ENCODE measurements around the gene PCMTD2. TPM values are rescaled to one million over a fixed set of nuclear protein-coding genes. Genes with fewer than 3 reads are reported as not detected.

PCMTD2 gene
- total RNA-seq, 1 donor from 2014 or later: 94.6 TPM

GRCh38 chr20:64276817-64277216 lies 21.3 kb downstream of the PCMTD2 start:
- DNase-seq (ENCODE audit: extremely low spot score, unreplicated experiment): no peak
- TF ChIP-seq, protein P1, sequence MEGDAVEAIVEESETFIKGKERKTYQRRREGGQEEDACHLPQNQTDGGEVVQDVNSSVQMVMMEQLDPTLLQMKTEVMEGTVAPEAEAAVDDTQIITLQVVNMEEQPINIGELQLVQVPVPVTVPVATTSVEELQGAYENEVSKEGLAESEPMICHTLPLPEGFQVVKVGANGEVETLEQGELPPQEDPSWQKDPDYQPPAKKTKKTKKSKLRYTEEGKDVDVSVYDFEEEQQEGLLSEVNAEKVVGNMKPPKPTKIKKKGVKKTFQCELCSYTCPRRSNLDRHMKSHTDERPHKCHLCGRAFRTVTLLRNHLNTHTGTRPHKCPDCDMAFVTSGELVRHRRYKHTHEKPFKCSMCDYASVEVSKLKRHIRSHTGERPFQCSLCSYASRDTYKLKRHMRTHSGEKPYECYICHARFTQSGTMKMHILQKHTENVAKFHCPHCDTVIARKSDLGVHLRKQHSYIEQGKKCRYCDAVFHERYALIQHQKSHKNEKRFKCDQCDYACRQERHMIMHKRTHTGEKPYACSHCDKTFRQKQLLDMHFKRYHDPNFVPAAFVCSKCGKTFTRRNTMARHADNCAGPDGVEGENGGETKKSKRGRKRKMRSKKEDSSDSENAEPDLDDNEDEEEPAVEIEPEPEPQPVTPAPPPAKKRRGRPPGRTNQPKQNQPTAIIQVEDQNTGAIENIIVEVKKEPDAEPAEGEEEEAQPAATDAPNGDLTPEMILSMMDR (IDR thresholded peaks at IDR 0.05): no peak
- no peak overlapping the region for H3K27ac Mint-ChIP-seq (ENCODE audit: unreplicated experiment)
- peaks cover 2% of the 10 kb centered on the region for H3K27me3 Mint-ChIP-seq (ENCODE audit: unreplicated experiment)
- no peaks in the 10 kb centered on the region for H3K4me1 Mint-ChIP-seq (ENCODE audit: unreplicated experiment)
- H3K9me3 Mint-ChIP-seq (ENCODE audit: unreplicated experiment): no peaks in the 10 kb centered on the region
- H3K36me3 Mint-ChIP-seq (ENCODE audit: unreplicated experiment): peaks cover 23% of the 10 kb centered on the region
- no peak overlapping the region for H3K4me3 Mint-ChIP-seq (ENCODE audit: unreplicated experiment)

DNA sequence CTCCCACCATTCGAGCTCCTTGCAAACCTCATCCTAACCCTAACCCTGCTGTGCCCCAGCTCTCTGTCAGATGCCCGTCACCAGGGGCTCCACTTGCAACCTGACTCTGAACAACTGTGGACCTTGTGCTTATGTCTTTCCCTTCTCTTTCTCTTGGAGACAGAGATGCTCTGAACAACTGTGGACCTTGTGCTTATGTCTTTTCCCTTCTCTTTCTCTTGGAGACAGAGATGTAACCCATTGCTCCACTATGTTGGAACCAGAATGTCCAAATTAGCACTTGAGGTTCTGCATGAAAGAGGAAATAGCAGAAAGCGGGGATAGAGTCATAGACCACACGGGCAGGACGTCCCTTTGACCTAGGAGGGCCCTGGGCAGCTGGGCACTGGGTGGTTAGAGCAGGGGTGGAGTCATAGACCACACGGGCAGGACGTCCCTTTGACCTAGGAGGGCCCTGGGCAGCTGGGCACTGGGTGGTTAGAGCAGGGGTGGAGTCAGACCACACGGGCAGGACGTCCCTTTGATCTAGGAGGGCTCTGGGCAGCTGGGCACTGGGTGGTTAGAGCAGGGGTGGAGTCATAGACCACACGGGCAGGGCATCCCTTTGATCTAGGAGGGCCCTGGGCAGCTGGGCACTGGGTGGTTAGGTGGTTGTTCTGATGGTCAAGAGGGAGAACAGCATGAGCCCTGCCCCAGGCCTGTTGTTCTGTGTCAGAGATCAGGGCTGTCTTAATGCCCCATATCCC lies 22.2 kb downstream of the PCMTD2 start:
- Mint-ChIP-seq H3K27ac (ENCODE audit: unreplicated experiment) (no peak overlapping the region), H3K9me3 (ENCODE audit: unreplicated experiment) (no peaks in the 10 kb centered on the region), H3K4me1 (ENCODE audit: unreplicated experiment) (no peaks in the 10 kb centered on the region), H3K27me3 (ENCODE audit: unreplicated experiment) (peaks cover 10% of the 10 kb centered on the region), H3K36me3 (ENCODE audit: unreplicated experiment) (peaks cover 20% of the 10 kb centered on the region), H3K4me3 (ENCODE audit: unreplicated experiment) (no peak overlapping the region)
- DNase-seq (ENCODE audit: extremely low spot score, unreplicated experiment): no peak
- TF ChIP-seq, protein P1 (IDR thresholded peaks at IDR 0.05): no peak

- peaks cover 15% of the 10 kb centered on the region for H3K27me3 Mint-ChIP-seq (ENCODE audit: unreplicated experiment)
- no peaks in the 10 kb centered on the region for H3K4me1 Mint-ChIP-seq (ENCODE audit: unreplicated experiment)
- DNase-seq (ENCODE audit: extremely low spot score, unreplicated experiment): no peak
- no peak overlapping the region for H3K27ac Mint-ChIP-seq (ENCODE audit: unreplicated experiment)
- TF ChIP-seq, protein P1 (IDR thresholded peaks at IDR 0.05): no peak
- peaks cover 16% of the 10 kb centered on the region for H3K36me3 Mint-ChIP-seq (ENCODE audit: unreplicated experiment)
- H3K4me3 Mint-ChIP-seq (ENCODE audit: unreplicated experiment): no peak overlapping the region
- no peaks in the 10 kb centered on the region for H3K9me3 Mint-ChIP-seq (ENCODE audit: unreplicated experiment)
These were observed 22.8 kb downstream of the PCMTD2 start for GRCh38 chr20:64278317-64278681.

DNA sequence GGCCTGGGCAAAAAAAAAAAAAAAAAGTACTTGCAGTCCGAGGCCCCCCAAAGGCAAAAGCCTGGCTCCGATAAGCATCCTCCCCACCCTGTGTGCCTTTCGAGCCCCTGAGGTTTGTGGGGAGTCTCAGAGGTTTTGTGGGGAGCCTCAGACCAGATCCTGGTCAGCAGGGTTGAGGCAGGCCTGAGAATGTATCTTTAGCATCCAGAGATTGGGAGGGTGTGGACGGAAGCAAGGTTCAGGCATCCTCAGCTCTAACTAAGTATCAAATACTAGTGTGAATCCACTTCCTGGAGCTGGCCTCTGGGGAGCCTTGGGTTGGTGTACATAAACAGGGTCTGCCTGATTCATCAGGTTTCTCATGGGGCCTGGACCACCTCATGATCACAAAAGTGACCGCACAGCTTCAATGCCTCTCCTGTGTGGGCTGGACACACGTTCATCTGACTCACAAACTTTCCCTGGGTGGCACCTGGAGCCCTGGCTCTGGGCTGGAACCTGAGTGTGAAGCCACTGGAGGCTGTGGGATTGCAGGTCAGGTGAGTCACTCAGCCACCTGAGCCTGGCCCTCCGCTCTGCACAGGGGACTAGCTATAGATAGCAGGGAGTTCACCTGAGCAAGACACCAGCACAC lies 24.4 kb downstream of the PCMTD2 start:
- Mint-ChIP-seq H3K36me3 (ENCODE audit: unreplicated experiment) (peaks cover 9% of the 10 kb centered on the region), H3K4me1 (ENCODE audit: unreplicated experiment) (no peaks in the 10 kb centered on the region)

DNA sequence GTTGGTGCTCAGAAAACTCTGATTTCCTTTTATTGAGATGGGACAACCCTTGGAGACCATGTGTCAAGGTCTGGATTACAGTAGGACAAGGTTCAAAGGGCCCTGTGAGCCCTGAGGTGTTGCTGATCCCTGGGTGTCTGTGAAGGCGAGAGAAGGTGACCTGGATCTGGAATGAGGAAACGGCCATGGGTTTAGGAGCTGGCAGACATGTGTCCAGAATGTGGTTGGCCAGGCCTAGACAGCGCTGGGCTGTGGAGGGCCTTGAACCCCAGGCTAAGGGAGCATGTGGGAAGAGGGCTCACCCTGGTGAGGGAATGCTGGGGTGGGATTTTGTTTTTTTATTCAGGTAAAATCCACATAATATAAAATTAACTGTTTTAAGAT lies 24.9 kb downstream of the PCMTD2 start:
- TF ChIP-seq, protein P1 (IDR thresholded peaks at IDR 0.05): no peak
- no peak overlapping the region for H3K27ac Mint-ChIP-seq (ENCODE audit: unreplicated experiment)
- DNase-seq (ENCODE audit: extremely low spot score, unreplicated experiment): no peak
- H3K4me1 Mint-ChIP-seq (ENCODE audit: unreplicated experiment): no peaks in the 10 kb centered on the region
- no peaks in the 10 kb centered on the region for H3K9me3 Mint-ChIP-seq (ENCODE audit: unreplicated experiment)
- peaks cover 7% of the 10 kb centered on the region for H3K36me3 Mint-ChIP-seq (ENCODE audit: unreplicated experiment)
- peaks cover 23% of the 10 kb centered on the region for H3K27me3 Mint-ChIP-seq (ENCODE audit: unreplicated experiment)
- no peak overlapping the region for H3K4me3 Mint-ChIP-seq (ENCODE audit: unreplicated experiment)

More for the DNA sequence above, 24.4 kb downstream of the PCMTD2 start:
- DNase-seq (ENCODE audit: extremely low spot score, unreplicated experiment): no peak
- Mint-ChIP-seq H3K9me3 (ENCODE audit: unreplicated experiment) (no peaks in the 10 kb centered on the region), H3K4me3 (ENCODE audit: unreplicated experiment) (no peak overlapping the region), H3K27ac (ENCODE audit: unreplicated experiment) (no peak overlapping the region), H3K27me3 (ENCODE audit: unreplicated experiment) (peaks cover 23% of the 10 kb centered on the region)
- TF ChIP-seq, protein P1 (IDR thresholded peaks at IDR 0.05): no peak

Measured in osteocyte (in vitro differentiated cells).